Measurements from ENCODE around the gene CCNI2. TPM values are rescaled to one million over a fixed set of nuclear protein-coding genes. Genes with fewer than 3 reads are reported as not detected.

Gene CCNI2
- total and polyA plus RNA-seq, 10 of the 15 experiments (the other 5 are each of a cell fraction or from before 2014, with no cell fraction given) = 1.8 to 8.0 (median 3.2) TPM

- TF ChIP-seq, protein P1, sequence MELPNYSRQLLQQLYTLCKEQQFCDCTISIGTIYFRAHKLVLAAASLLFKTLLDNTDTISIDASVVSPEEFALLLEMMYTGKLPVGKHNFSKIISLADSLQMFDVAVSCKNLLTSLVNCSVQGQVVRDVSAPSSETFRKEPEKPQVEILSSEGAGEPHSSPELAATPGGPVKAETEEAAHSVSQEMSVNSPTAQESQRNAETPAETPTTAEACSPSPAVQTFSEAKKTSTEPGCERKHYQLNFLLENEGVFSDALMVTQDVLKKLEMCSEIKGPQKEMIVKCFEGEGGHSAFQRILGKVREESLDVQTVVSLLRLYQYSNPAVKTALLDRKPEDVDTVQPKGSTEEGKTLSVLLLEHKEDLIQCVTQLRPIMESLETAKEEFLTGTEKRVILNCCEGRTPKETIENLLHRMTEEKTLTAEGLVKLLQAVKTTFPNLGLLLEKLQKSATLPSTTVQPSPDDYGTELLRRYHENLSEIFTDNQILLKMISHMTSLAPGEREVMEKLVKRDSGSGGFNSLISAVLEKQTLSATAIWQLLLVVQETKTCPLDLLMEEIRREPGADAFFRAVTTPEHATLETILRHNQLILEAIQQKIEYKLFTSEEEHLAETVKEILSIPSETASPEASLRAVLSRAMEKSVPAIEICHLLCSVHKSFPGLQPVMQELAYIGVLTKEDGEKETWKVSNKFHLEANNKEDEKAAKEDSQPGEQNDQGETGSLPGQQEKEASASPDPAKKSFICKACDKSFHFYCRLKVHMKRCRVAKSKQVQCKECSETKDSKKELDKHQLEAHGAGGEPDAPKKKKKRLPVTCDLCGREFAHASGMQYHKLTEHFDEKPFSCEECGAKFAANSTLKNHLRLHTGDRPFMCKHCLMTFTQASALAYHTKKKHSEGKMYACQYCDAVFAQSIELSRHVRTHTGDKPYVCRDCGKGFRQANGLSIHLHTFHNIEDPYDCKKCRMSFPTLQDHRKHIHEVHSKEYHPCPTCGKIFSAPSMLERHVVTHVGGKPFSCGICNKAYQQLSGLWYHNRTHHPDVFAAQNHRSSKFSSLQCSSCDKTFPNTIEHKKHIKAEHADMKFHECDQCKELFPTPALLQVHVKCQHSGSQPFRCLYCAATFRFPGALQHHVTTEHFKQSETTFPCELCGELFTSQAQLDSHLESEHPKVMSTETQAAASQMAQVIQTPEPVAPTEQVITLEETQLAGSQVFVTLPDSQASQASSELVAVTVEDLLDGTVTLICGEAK (IDR thresholded peaks at IDR 0.05; ENCODE audit: borderline replicate concordance) = no peak
- TF ChIP-seq CHD4 (IDR thresholded peaks at IDR 0.05) (no peak), BRCA1 (IDR thresholded peaks at IDR 0.05; ENCODE audit: low read depth, low read length) (no peak), ZZZ3 (IDR thresholded peaks at IDR 0.05; ENCODE audit: control insufficient read depth, insufficient read length, low read depth) (no peak), CHD1 (IDR thresholded peaks at IDR 0.05; ENCODE audit: low read depth, low read length) (no peak), MAX (IDR thresholded peaks at IDR 0.05; ENCODE audit: low read depth, low read length) (no peak), BMI1 (IDR thresholded peaks at IDR 0.05; ENCODE audit: borderline replicate concordance) (no peak), ZBED1 (IDR thresholded peaks at IDR 0.05; ENCODE audit: borderline replicate concordance) (no peak), MEF2B (IDR thresholded peaks at IDR 0.05; ENCODE audit: partially characterized antibody, poor library complexity, severe bottlenecking) (no peak), ATF7 (IDR thresholded peaks at IDR 0.05; ENCODE audit: low read depth) (no peak), RCOR1 (conservative IDR thresholded peaks at IDR 0.05; ENCODE audit: low read depth, low read length) (no peak), JUNB (IDR thresholded peaks at IDR 0.05) (no peak), HCFC1 (IDR thresholded peaks at IDR 0.05; ENCODE audit: low read length) (peak; percentile 73), CEBPB (IDR thresholded peaks at IDR 0.05; ENCODE audit: borderline replicate concordance in 1 of 2, low read depth in 2 of 2, low read length in 2 of 2) (no peak), RB1 (IDR thresholded peaks at IDR 0.05; ENCODE audit: borderline replicate concordance) (peak; percentile 26; the same call in 1 of the 2 replicates), IKZF2 (IDR thresholded peaks at IDR 0.05) (no peak), NR2F1 (conservative IDR thresholded peaks at IDR 0.05) (no peak; the same call in 1 of the 2 replicates), LARP7 (IDR thresholded peaks at IDR 0.05) (peak; percentile 28), RAD51 (IDR thresholded peaks at IDR 0.05) (no peak), TBL1XR1 (IDR thresholded peaks at IDR 0.05; ENCODE audit: low read depth, low read length) (no peak), SRF (IDR thresholded peaks at IDR 0.05; ENCODE audit: low read depth in 2 of 2, low read length in 2 of 2) (no peak)
- TF ChIP-seq, protein P2, sequence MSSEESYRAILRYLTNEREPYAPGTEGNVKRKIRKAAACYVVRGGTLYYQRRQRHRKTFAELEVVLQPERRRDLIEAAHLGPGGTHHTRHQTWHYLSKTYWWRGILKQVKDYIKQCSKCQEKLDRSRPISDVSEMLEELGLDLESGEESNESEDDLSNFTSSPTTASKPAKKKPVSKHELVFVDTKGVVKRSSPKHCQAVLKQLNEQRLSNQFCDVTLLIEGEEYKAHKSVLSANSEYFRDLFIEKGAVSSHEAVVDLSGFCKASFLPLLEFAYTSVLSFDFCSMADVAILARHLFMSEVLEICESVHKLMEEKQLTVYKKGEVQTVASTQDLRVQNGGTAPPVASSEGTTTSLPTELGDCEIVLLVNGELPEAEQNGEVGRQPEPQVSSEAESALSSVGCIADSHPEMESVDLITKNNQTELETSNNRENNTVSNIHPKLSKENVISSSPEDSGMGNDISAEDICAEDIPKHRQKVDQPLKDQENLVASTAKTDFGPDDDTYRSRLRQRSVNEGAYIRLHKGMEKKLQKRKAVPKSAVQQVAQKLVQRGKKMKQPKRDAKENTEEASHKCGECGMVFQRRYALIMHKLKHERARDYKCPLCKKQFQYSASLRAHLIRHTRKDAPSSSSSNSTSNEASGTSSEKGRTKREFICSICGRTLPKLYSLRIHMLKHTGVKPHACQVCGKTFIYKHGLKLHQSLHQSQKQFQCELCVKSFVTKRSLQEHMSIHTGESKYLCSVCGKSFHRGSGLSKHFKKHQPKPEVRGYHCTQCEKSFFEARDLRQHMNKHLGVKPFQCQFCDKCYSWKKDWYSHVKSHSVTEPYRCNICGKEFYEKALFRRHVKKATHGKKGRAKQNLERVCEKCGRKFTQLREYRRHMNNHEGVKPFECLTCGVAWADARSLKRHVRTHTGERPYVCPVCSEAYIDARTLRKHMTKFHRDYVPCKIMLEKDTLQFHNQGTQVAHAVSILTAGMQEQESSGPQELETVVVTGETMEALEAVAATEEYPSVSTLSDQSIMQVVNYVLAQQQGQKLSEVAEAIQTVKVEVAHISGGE (CRISPR knock-in tag; IDR thresholded peaks at IDR 0.05) = no peak
- TF ChIP-seq, protein P3, sequence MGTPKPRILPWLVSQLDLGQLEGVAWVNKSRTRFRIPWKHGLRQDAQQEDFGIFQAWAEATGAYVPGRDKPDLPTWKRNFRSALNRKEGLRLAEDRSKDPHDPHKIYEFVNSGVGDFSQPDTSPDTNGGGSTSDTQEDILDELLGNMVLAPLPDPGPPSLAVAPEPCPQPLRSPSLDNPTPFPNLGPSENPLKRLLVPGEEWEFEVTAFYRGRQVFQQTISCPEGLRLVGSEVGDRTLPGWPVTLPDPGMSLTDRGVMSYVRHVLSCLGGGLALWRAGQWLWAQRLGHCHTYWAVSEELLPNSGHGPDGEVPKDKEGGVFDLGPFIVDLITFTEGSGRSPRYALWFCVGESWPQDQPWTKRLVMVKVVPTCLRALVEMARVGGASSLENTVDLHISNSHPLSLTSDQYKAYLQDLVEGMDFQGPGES (IDR thresholded peaks at IDR 0.05) = no peak
Measured at GRCh38 chr5:132777209-132778069, 30.2 kb downstream of the CCNI2 start, which contains the start of gene SEPTIN8 (continued).
